HG02981 (cell line): ENCODE measurements around the gene ABHD17A.
A peak's percentile ranks its signal among the peaks of the same experiment; 100 is the strongest.
"Not testable (repeated sequence)": the region's sequence is repeated elsewhere in the genome, so short reads cannot be mapped to it uniquely, and the experiment has no call there.

ENCODE experiments used
- ATAC-seq: cut with Tn5 transposase; IDR thresholded peaks from one replicate; pipeline ENCODE4 v1.9.1; 2021; ENCODE audit warnings: mild to moderate bottlenecking, moderate library complexity; ENCODE audit not compliant: unreplicated experiment

Gene ABHD17A

DNA sequence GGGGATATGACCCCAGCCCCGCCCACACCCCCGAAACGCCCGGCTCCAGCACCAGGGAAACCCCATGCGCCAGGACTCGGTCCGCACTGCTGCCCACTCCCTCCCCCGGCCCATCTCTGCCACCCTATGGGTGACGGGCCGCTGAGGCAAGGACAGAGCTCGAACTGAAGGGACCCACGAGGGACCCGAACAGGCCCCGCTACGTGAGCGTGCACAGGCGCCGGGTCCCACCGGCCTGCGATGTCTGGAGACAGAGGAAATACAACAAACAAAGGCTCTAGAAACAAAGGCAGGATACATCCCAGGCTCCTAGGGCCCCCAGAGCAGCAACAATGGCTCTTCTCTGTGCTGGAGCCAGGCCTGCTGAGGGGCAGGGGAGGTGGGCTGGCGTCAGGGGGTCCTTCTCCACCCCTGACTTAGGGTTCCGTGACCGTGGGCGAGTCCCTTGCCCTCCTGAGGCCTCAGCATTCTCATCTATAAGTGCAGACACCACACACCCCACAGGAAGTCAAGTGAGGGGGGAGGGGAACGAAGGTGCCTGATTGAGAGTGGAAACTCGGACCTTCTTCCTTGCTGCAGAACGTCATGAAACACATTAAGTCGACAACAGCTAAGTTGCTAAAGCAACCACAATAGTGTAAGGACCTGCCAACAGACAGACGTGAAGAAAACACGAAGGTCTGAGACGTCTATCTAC, 3.1 kb downstream of the ABHD17A start:
- no peak for ATAC-seq

- ATAC-seq: not testable (repeated sequence)
Measured at GRCh38 chr19:1881393-1882088, 3.8 kb downstream of the ABHD17A start.

- no peak for ATAC-seq
Measured at GRCh38 chr19:1880611-1881392, 4.5 kb downstream of the ABHD17A start.

DNA sequence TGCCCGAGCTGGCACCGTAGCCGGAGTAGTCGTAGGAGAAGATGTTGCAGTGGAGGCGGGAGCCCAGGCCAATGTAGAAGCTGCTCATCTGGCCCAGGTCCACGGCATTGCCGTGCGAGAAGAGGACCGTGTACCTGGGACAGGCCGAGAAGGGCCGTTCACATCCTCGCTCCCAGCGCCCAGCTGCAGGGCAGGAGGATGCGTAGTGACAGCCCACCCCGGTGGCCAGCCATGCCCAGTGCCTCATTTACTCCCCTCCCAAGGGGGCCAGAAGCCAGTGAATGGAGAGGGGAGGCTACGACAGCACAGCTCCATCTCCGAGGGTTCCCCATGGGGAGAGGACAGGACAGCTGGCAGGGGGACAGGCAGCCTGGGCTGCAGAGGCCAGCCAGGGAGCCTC, 5.3 kb downstream of the ABHD17A start:
- not testable (repeated sequence) for ATAC-seq

- not testable (repeated sequence) for ATAC-seq
Measured at GRCh38 chr19:1878583-1878982, 6.7 kb downstream of the ABHD17A start.

DNA sequence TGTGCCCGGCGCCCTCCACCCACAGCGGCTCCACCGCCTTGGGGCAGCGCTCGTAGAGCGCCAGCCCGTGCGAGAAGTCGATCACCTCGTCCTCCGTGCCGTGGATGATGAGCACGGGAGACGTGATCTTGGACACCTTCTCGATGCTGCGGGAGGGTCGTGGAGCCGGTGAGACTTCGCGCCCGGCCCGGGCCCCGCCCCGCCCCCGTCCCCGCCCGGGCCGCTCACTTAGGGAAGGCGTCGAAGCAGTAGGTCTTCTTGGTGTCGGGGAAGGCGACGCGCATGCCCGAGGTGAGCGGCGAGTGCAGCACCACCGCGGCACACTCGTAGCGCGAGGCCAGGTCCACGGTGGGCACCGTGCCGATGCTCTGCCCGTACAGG, 8.0 kb downstream of the ABHD17A start:
- ATAC-seq: not testable (repeated sequence)

DNA sequence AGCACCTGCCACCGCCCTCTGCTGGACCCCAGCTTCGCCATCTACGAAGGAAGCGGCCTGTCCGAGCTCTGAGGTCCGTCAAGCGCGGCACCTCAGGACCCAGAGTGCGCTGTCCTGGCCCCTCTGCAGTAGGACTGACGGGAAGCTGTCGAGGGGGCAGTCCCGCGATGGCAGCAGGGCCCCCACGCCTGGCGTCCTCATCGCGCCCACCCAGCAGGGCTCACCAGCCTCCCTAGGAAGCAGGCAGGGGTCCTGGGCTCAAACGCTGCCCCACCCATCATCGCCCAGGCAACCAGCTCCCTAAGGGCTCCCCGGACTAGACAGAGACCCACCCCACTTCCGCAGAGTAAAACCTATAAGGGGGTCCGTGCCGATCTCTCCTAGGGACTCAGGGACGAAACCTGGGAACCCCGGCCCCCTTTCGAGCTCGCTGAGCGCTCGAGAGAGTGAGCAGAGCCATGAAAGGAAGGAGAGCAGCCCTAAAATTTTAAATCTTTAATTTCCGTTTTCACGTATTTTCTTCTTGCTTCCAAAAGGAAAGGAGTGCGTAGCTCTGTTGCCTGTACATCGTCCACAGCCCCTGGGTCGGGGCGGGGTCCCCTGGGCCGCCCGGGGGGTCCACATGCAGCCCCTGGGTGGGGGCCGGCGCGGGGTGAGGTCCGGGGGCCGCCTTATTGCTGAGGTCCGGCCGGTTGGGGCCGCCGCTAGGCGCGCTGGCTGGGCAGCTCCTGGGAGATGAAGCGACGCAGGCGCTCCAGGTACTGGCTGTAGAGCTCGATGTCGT, 8.6 kb downstream of the ABHD17A start:
- ATAC-seq: not testable (repeated sequence)

- ATAC-seq: peak; percentile 90
Measured at GRCh38 chr19:1875646-1876495, 9.4 kb downstream of the ABHD17A start.

- not testable (repeated sequence) for ATAC-seq
Measured at GRCh38 chr19:1875265-1875645, 10.0 kb downstream of the ABHD17A start.

DNA sequence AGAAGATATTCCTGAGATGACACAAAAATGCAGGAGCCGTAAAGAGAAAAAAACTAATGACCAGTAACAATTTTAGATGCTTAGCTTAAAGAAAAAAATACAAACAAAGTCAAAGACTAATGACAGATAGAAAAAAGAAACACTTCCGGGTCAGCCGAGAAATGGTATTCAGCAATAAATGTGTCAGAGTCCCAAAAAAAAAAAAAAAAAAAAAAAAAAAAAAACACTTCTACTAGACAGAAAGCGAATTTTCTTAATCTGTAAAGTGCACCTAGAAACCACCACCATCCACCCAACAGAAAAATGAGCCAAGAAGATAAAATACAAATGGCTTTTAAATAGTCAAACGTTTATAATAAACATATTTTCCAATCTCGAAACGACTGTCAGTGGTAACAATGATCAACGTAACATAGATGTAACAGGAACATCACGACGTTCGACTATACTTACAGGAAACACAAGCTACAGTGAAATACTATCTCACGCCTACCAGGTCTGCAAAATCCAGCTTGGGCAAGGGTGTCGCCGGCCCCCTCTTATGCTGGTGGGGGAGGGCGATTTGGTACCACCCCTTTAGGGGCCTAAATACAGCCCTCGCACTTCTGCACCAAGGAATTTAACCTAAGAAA, 10.6 kb downstream of the ABHD17A start:
- ATAC-seq: no peak

DNA sequence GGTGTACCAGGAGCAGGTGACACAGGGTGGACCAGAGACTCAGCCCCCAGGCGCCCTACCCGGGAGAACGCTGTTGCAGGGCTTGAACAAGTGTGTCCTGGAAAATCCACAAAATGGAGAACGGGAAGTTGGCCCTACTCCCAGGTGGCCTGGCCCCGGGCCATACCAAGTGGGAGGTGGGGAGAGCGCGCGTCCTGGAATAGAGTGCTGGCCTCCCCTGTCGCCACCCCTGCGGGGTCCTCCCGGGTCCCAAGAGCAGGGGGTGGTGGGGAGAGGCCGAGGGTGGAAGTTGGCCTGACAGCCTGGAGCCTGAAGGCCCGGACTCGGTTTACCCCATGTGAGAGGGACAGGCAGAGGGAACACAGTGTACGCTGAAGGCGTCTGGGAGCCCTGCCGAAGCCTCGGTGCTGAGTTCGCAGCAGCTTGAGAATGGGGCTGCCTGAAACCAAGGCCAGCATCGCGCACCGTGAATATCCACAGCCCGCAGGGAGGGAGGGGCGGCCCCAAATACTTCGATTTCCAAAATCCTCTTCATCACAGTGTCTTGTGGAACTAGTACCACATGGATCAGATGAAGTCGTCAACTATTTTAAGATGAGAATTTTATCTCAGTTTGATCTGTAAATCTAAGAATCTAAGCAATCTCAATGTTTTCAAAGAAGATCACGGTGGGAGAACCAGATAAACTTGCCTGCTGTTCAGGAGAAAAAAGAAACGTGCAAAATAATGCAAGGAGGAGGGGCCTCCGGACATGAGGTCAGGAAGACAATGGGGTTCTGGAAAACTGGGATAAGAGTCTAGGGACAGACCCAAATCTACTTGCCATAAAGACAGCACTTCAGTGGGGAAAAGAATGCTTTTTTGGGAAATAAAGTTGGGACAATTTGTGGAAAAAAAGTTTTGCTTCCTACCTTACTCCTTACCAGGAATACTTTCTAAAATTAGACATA, 11.5 kb downstream of the ABHD17A start:
- ATAC-seq: no peak

DNA sequence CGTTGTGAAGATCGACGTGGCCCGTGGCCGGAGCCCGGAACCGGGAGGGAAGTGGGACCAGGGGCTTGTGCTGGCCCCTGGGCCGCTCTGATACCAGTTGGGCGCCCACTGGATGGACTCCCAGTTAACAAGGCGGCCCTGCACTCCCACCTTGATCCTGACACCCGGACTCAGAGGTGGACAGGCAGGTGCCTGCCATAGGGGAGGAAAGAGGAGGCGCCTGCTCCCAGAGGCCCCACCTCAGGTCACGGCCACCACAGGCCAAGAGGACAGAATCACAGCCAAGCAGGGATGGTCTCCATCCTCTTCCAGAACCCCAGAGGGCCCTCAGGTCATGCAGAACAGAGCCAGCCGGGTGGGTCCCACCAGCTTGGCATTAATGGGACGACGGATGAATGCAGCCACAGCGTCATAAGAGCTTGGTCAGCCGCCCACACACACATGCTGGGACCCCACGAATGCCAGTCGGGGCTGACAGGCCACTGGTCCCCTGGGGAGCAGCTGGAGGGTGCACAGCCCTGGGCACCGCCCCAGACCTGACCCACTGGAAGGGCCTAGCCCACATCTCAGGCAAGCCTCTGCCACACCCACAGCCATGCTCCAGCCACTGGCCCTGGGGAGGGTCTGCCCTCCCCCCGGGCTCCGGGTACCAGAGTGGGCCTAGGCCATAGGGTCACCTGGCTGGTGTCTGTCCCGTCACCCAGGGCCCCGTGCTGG, 12.3 kb downstream of the ABHD17A start:
- no peak for ATAC-seq

DNA sequence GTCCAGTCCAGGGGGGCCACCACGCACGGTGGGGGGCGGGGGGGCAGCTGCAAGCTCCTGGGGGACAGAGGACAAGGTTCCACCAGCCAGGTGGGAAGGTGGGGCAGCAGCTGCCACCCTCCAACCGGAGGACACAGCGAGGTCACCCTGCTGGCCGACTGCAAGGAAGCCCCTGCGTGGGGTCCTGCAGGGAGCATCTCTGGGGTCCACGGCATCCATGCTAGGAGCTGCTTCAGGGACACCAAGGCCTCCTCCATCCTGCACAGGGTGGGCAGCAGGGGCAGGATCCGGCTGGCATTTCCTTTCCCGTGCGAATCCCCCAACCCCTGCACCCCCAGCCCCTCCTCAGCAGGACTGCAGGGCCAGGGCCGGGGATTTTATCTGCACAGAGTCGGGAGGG, 13.7 kb downstream of the ABHD17A start:
- no peak for ATAC-seq

- no peak for ATAC-seq
Measured at GRCh38 chr19:1871140-1871597, 14.1 kb downstream of the ABHD17A start.

GRCh38 chr19:1868971-1869370, 16.3 kb downstream of the ABHD17A start:
- ATAC-seq: no peak

DNA sequence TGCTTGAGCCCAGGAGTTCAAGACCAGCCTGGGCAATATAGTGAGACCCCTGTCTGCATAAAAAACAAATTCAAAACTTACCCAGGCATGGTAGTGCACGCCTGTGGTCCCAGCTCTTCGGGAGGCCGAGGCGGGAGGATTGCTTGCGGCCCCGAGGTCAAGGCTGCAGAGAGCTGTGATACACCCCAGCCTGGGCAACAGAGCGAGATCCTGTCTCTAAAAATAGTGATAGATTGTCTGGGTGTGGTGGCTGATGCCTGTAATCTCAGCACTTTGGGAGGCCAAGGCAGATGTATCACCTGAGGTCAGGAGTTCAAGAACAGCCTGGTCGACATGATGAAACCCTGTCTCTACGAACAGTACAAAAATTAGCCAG, 18.0 kb downstream of the ABHD17A start:
- no peak for ATAC-seq

DNA sequence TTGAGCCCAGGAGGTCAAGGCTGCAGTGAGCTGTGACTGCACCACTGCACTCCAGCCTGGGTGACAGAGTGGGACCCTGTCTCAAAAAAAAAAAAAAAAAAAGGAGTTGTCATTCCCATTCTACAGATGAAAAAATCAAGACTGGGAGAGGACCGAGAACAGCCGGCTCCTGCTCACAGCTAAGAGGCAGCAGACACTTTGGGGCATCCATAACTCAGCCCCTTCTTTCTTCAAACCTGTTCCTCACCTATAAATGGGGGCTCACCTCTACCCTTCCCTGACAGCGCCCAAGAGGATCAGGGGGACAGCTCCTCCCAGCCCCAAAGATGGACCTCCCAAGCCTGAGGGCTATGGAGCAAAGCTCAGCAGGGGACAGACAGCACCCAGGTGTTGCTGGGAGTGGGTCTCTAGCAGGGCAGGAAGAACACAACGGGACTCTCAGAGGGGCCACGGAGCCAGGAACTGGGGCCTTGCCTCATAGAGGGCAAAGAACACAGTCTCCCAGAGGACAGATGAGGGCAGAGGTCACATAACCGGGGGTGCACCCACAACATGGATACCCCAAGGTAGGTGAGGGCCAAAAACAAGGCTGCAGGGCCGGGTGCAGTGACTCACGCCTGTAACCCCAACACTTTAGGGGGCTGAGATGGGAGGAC, 18.5 kb downstream of the ABHD17A start:
- no peak for ATAC-seq
